Memory B cell (primary cell): ENCODE measurements around the gene CCDC88C.

ENCODE experiments used
- ATAC-seq: fragments of 150-1000 bp; cut with Tn5 transposase; 2 replicates; pipeline ENCODE4 v1.10.0; 2021; ENCODE audit warnings: low read depth, mild to moderate bottlenecking, moderate library complexity
- DNase-seq, 2 donors: peaks; one replicate each; pipeline ENCODE4 v3.0.0; 2022; ENCODE audit warnings: low spot score in 2 of 2
- H3K27ac Mint-ChIP-seq: one replicate; pipeline ENCODE4 v1.8.0; 2022; ENCODE audit warnings: mild to moderate bottlenecking, moderate library complexity, mixed read lengths
- H3K27me3 Mint-ChIP-seq: one replicate; pipeline ENCODE4 v1.8.0; 2022; ENCODE audit warnings: mixed read lengths
- H3K36me3 Mint-ChIP-seq: one replicate; pipeline ENCODE4 v1.8.0; 2022; ENCODE audit warnings: mild to moderate bottlenecking, mixed read lengths
- H3K4me1 Mint-ChIP-seq: one replicate; pipeline ENCODE4 v1.8.0; 2022; ENCODE audit warnings: mixed read lengths
- H3K4me3 Mint-ChIP-seq: one replicate; pipeline ENCODE4 v1.8.0; 2022; ENCODE audit warnings: mild to moderate bottlenecking, moderate library complexity, mixed read lengths
- H3K9me3 Mint-ChIP-seq: one replicate; pipeline ENCODE4 v1.8.0; 2022; ENCODE audit warnings: mixed read lengths

Gene CCDC88C

DNA sequence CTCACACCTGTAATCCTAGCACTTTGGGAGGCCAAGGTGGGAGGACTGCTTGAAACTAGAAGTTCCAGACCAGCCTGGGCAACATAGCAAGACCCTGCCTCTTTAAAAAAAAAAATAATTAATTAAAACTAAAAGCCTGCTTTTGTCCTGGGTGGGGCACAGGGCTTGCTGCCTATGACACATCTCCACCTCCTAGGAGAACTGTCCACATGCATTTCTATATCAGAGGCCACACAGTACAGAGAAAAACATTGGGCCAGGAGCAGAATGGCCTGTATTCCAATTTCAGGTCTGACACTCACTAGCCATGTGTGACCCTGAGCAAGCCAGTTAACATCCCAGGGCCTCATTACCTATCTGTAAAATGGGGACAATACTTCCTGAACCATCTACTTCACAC, 31.9 kb downstream of the CCDC88C start:
- Mint-ChIP-seq H3K4me1 (peaks cover 65% of the 10 kb centered on the region), H3K27me3 (no peaks in the 10 kb centered on the region), H3K9me3 (no peaks in the 10 kb centered on the region), H3K27ac (no peak overlapping the region), H3K4me3 (no peak overlapping the region), H3K36me3 (peaks cover 7% of the 10 kb centered on the region)
- no peak for ATAC-seq
- no peak for DNase-seq

- Mint-ChIP-seq H3K36me3 (peaks cover 7% of the 10 kb centered on the region), H3K9me3 (no peaks in the 10 kb centered on the region), H3K4me3 (no peak overlapping the region), H3K27me3 (no peaks in the 10 kb centered on the region), H3K27ac (no peak overlapping the region), H3K4me1 (peaks cover 65% of the 10 kb centered on the region)
- no peak for ATAC-seq
- DNase-seq: no peak
Measured at GRCh38 chr14:91385224-91385623, 32.4 kb downstream of the CCDC88C start.

- DNase-seq: no peak
- Mint-ChIP-seq H3K27me3 (no peaks in the 10 kb centered on the region), H3K9me3 (no peaks in the 10 kb centered on the region), H3K4me1 (peaks cover 68% of the 10 kb centered on the region), H3K4me3 (no peak overlapping the region), H3K27ac (peak overlapping the region; percentile 89), H3K36me3 (peaks cover 7% of the 10 kb centered on the region)
- ATAC-seq: no peak
Measured at GRCh38 chr14:91383439-91383838, 34.2 kb downstream of the CCDC88C start.

- peaks cover 70% of the 10 kb centered on the region for H3K4me1 Mint-ChIP-seq
- ATAC-seq (peak; percentile 40), DNase-seq (no peak)
- H3K27ac Mint-ChIP-seq: peak overlapping the region; percentile 89
- peak overlapping the region; percentile 32 for H3K4me3 Mint-ChIP-seq
- H3K9me3 Mint-ChIP-seq: no peaks in the 10 kb centered on the region
- H3K27me3 Mint-ChIP-seq: no peaks in the 10 kb centered on the region
- peaks cover 11% of the 10 kb centered on the region for H3K36me3 Mint-ChIP-seq
Measured at GRCh38 chr14:91381801-91382670, 35.6 kb downstream of the CCDC88C start.

DNA sequence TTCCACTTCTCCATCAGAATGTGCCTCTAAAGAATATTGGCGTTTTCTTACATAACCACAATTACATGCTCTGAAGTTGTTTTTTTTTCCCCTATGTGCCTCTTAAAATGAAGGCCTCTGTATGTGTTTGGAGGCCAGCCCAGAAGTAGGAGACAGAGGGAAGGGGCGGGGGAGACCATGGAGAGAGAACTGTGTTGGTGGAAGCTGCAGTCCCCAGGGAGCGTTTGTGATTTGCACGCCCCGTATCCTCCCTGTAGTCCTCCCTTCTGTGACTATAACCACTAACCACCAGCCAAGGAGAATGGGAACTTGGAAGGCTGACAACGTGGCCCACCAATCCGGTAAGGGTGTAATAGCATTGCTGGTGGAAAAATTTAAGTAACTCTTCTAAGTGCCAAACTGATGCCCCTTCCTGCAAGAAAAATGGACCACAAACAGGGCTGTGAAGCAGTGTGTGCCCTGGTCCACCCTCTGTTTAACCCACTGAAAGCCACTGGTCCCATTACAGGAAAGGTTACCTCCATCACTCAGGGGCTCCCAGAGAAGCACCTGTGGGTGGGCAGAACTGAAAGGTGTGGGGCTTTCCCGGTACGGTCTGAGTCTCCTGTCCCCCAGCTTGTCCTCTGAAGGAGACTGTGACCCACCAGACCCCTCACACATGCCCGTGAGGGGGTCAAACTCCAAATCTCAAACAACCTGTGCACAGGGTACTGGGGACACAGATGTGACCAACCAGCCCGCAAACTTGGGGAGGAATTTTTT, 36.8 kb downstream of the CCDC88C start:
- no peaks in the 10 kb centered on the region for H3K9me3 Mint-ChIP-seq

GRCh38 chr14:91380123-91380522, 37.5 kb downstream of the CCDC88C start:
- Mint-ChIP-seq H3K27me3 (no peaks in the 10 kb centered on the region), H3K27ac (peak overlapping the region; percentile 89), H3K4me1 (peaks cover 70% of the 10 kb centered on the region), H3K4me3 (no peak overlapping the region), H3K9me3 (no peaks in the 10 kb centered on the region), H3K36me3 (peaks cover 11% of the 10 kb centered on the region)
- DNase-seq (no peak), ATAC-seq (no peak)

More for the DNA sequence above, 36.8 kb downstream of the CCDC88C start:
- H3K27me3 Mint-ChIP-seq: no peaks in the 10 kb centered on the region
- H3K27ac Mint-ChIP-seq: peak overlapping the region; percentile 89
- H3K4me1 Mint-ChIP-seq: peaks cover 70% of the 10 kb centered on the region
- DNase-seq: no peak
- peaks cover 11% of the 10 kb centered on the region for H3K36me3 Mint-ChIP-seq
- H3K4me3 Mint-ChIP-seq: peak overlapping the region; percentile 39
- ATAC-seq: peak; percentile 27

DNA sequence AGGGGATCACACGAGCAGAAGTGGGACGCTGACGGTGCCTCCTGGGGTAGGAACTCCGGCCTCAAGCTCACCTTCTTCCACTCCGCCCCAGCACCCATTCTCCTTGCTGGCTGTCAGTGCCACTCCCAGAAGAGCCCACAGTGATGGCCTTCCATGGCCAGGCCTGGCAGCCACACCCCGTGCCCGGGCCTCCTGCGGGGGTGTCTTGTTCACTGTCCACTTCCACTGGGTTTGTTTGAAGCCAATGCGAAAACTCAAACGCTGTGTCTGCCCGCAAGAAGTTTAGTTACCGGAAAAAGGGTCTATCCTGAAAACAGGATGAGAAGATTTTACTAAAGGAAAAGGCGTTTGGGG, 38.1 kb downstream of the CCDC88C start:
- no peak overlapping the region for H3K4me3 Mint-ChIP-seq
- DNase-seq (no peak), ATAC-seq (no peak)
- no peaks in the 10 kb centered on the region for H3K9me3 Mint-ChIP-seq
- peaks cover 11% of the 10 kb centered on the region for H3K36me3 Mint-ChIP-seq
- H3K4me1 Mint-ChIP-seq: peaks cover 70% of the 10 kb centered on the region
- no peak overlapping the region for H3K27ac Mint-ChIP-seq
- no peaks in the 10 kb centered on the region for H3K27me3 Mint-ChIP-seq

DNA sequence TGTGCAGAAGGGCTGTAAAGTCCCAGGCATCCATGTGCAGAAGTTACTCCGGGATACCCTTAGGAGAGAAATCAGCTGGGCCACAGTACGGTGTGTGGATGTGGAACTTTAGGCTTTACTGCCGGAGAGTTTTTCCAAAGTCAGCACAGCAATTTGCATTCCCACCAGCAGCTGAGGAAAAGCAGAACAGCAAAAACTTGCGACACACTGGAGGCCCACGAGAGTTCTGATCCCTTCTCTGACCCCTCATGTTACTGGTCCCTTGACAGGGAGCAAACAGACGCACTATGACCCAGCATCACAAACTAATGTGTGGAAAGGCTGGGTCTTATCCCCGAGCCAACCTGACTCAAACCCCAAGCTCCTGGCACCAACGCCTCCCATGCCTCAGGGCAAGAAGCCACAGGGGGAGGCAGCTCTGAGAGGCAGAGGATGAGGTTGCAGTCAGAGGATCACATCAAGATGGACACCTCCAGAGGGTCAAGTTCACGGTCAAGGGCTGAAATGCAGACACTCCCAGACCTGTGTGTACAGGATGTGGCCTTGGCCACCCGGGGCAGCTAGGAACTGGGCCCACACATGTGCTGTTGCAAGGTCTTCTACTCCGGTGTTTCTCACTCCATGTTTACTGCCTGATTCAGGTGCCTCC, 38.6 kb downstream of the CCDC88C start:
- no peak overlapping the region for H3K27ac Mint-ChIP-seq
- DNase-seq (no peak), ATAC-seq (no peak)
- H3K9me3 Mint-ChIP-seq: no peaks in the 10 kb centered on the region
- peaks cover 11% of the 10 kb centered on the region for H3K36me3 Mint-ChIP-seq
- H3K4me3 Mint-ChIP-seq: no peak overlapping the region
- H3K4me1 Mint-ChIP-seq: peaks cover 72% of the 10 kb centered on the region
- H3K27me3 Mint-ChIP-seq: no peaks in the 10 kb centered on the region

GRCh38 chr14:91377700-91378652, 39.6 kb downstream of the CCDC88C start:
- Mint-ChIP-seq H3K4me1 (peaks cover 76% of the 10 kb centered on the region), H3K36me3 (peaks cover 9% of the 10 kb centered on the region), H3K27me3 (no peaks in the 10 kb centered on the region), H3K9me3 (no peaks in the 10 kb centered on the region), H3K27ac (peak overlapping the region; percentile 92), H3K4me3 (peak overlapping the region; percentile 50)
- DNase-seq (no peak), ATAC-seq (peak; percentile 23)

DNA sequence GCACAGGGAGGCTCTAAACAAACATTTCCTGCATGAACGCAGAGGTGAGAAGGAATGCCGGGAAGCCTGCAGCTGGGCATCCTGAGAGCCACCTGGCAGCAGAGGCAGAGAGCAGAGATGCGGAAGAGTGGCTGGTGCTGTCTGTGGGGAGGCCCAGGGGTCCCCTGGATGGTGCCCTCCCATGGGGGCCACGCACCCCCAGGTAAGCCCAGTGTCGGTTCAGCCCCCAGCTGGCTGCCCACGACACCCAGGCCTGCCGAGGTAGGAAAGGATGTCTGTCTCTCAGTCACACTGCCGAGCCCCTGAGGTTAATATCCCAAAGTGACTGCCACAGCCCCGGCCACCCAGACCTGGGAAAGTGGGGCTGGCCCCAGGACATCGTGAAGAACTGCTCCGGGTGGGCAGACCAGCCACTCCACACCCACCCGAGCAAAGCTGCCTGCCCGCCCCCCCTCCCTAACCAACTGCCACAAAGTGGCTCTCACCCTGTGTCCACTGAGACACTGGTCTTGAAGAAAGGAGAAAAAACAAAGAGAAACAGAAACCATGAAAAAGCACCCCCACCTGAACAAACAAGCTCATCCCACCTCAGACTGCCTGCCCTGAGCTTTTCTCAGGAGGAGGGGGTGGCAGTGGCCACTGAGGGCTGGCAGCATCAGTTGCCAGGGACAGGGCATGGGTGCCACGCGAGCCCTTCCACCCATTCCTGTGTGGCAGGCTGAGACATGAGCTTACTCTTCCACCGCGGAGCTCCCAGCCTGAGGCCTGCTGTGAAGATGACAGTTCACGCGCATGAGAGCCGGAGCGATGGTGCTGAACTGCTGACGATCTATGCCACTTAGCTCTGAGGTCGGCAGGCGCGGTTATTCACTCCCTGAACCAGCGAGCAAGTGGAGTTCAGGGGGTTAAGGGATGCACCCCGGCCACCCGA, 40.8 kb downstream of the CCDC88C start:
- Mint-ChIP-seq H3K4me1 (peaks cover 76% of the 10 kb centered on the region), H3K4me3 (peak overlapping the region; percentile 67), H3K9me3 (no peaks in the 10 kb centered on the region), H3K27ac (peak overlapping the region; percentile 92), H3K36me3 (peaks cover 8% of the 10 kb centered on the region), H3K27me3 (no peaks in the 10 kb centered on the region)
- no peak for DNase-seq
- peak; percentile 31 for ATAC-seq

DNA sequence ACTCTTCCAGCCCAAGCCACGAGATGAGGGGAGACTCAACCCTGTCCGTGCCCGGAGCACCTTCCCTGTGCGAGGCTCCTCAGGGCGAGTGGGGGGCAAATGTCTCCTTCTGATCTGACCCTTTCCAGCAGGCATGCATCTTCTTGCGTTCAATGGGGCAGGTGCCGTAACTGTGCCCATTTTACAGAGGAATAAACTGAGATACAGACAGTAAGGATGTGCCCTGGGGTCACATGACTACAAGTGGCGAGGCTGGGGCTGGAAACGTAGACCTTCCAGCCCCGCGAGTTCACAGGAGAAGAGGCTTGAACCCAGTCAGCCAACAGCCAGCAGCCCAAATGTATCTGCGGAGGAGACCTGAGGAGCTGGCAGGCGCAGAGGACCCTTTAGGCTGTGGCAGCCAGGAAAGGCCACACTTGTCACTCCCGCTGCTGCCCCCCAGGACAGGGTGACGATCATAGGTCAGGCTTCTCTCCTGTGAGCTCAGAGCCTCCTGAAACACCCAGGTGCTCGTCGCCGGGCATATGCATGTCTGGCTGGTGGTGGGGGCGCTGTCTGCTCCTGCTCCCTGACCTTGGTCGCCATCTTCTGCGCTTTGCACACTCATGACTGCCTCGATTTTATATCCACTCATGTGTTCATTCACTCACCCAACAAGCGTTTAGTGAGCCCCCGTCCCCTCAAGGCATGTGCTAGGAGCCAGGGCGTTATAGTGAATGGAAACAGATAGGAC, 41.7 kb downstream of the CCDC88C start:
- DNase-seq (no peak), ATAC-seq (no peak)
- H3K4me1 Mint-ChIP-seq: peaks cover 72% of the 10 kb centered on the region
- H3K36me3 Mint-ChIP-seq: peaks cover 7% of the 10 kb centered on the region
- no peak overlapping the region for H3K4me3 Mint-ChIP-seq
- H3K27me3 Mint-ChIP-seq: no peaks in the 10 kb centered on the region
- H3K9me3 Mint-ChIP-seq: no peaks in the 10 kb centered on the region
- H3K27ac Mint-ChIP-seq: peak overlapping the region; percentile 92
